Lung (tissue), 12 donors: ENCODE measurements around the gene S100A8. TPM values are rescaled to one million over a fixed set of nuclear protein-coding genes. Genes with fewer than 3 reads are reported as not detected.

Experiments used
- ATAC-seq: fragments of 200-7000 bp; cut with Tn5 transposase; one replicate; pipeline ENCODE4 v1.9.1; 2020; ENCODE audit warnings: moderate number of reproducible peaks; ENCODE audit not compliant: insufficient read depth, low FRiP score
- DNase-seq, 3 donors: peaks; one replicate each; pipeline ENCODE4 v3.0.0-alpha.2; 2013 to 2017
- H3K27ac ChIP-seq, 2 donors: one replicate each; pipeline ENCODE4 v1.5.1; 2013; ENCODE audit warnings: mild to moderate bottlenecking in 2 of 2, moderate library complexity in 2 of 2, control low read depth in 1 of 2, inconsistent platforms in 1 of 2, low read depth in 1 of 2, low read length in 1 of 2
- H3K27me3 ChIP-seq, 3 donors: one replicate each; pipeline ENCODE4 v1.5.1; 2013; ENCODE audit warnings: low read length in 2 of 3; ENCODE audit not compliant: control insufficient read depth in 3 of 3, insufficient read depth in 3 of 3
- H3K36me3 ChIP-seq, 4 donors: one replicate each; pipeline ENCODE4 v1.5.1; 2013; ENCODE audit warnings: low read length in 4 of 4, mild to moderate bottlenecking in 1 of 4, moderate library complexity in 1 of 4; ENCODE audit not compliant: control insufficient read depth in 4 of 4, insufficient read depth in 4 of 4
- H3K4me1 ChIP-seq, 5 donors: one replicate each; pipeline ENCODE4 v1.5.1; 2013; ENCODE audit warnings: low read length in 5 of 5, mild to moderate bottlenecking in 2 of 5, moderate library complexity in 1 of 5; ENCODE audit not compliant: control insufficient read depth in 5 of 5, insufficient read depth in 5 of 5
- H3K4me3 ChIP-seq: one replicate; pipeline ENCODE4 v1.5.1; 2013; ENCODE audit warnings: mild to moderate bottlenecking, control low read depth, moderate library complexity
- H3K9ac ChIP-seq, 2 donors: one replicate each; pipeline ENCODE4 v1.5.1; 2013; ENCODE audit warnings: low read length in 2 of 2, control low read depth in 1 of 2; ENCODE audit not compliant: insufficient read depth in 1 of 2
- H3K9me3 ChIP-seq, 4 donors: one replicate each; pipeline ENCODE4 v1.5.1; 2013; ENCODE audit warnings: low read length in 3 of 4, mild to moderate bottlenecking in 1 of 4, moderate library complexity in 1 of 4; ENCODE audit not compliant: control insufficient read depth in 4 of 4, insufficient read depth in 3 of 4
- WGBS, 2 donors: extraction: QIAGEN DNeasy Blood & Tissue Kit; methylation state at CpG; one replicate each; pipeline ENCODE4 v1.1.7; 2013; 5-methylcytosine and 5-hydroxymethylcytosine counted together
- polyA plus RNA-seq, 2 donors: library from polyadenylated mRNA; stranded (reverse); fragments of 200-250 nt; gene quantifications; one replicate each; pipeline ENCODE4 v1.2.1, GENCODE V29; 2013
- total RNA-seq, 2 donors: library from RNA; depleted of rRNA in 1 of 2; stranded (reverse); fragments of >200 nt in 1 of 2; gene quantifications; one replicate each; pipeline ENCODE4 v1.2.1, GENCODE V29; 2014 to 2021
- TF ChIP-seq, protein P1 (sequence below): IDR thresholded peaks from 2 replicates; pipeline ENCODE4 v1.5.1; 2012; ENCODE audit warnings: mild to moderate bottlenecking; ENCODE audit errors: control extremely low read depth, extremely low read depth
- donor health status: control.
- donor health status: control.
- donor health status: Bipolar disorder and iron deficiency.
- donor health status: healthy.
- donor health status: DM: yes; HTN: yes; CAD: no.

Gene S100A8
- total and polyA plus RNA-seq, 4 donors = 69.8 to 6,695 (median 589) TPM

DNA sequence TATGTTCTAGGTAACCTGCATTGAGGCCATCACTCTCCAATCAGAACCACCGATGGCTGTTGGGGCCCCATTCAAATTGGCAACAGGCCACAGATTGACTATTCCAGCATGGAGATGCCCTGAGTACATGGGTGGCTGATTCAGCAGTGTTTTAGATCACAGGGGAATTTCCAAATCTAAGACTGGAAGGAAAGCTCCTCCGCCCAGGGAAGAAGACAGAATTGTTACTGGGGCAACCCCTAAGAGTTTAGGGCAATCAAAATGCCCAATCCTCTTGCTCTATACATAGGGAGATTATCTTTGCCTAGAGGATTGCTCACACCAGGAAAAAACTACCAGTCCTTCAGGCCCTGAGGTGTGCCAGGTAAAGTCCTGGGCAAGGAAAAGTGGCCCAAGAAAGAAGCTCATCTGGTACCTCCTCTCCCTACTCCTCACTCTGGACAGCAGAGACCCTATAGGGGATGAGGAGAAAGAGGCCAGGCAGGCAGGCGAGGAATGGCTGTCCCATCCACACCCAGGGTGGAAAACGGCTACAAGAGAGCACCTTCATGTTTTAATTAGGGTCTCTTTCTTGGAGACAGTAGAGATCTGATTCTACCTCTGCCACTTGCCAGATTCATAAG, 5.8 kb downstream of the S100A8 start:
- ATAC-seq = no peak
- no peaks in the 10 kb centered on the region for H3K4me1 ChIP-seq
- H3K9ac ChIP-seq = no peak overlapping the region
- peaks cover 0 to 7% (median 2%) of the 10 kb centered on the region in 4 donors for H3K9me3 ChIP-seq
- TF ChIP-seq, protein P1, sequence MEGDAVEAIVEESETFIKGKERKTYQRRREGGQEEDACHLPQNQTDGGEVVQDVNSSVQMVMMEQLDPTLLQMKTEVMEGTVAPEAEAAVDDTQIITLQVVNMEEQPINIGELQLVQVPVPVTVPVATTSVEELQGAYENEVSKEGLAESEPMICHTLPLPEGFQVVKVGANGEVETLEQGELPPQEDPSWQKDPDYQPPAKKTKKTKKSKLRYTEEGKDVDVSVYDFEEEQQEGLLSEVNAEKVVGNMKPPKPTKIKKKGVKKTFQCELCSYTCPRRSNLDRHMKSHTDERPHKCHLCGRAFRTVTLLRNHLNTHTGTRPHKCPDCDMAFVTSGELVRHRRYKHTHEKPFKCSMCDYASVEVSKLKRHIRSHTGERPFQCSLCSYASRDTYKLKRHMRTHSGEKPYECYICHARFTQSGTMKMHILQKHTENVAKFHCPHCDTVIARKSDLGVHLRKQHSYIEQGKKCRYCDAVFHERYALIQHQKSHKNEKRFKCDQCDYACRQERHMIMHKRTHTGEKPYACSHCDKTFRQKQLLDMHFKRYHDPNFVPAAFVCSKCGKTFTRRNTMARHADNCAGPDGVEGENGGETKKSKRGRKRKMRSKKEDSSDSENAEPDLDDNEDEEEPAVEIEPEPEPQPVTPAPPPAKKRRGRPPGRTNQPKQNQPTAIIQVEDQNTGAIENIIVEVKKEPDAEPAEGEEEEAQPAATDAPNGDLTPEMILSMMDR = no peak
- no peaks in the 10 kb centered on the region for H3K36me3 ChIP-seq
- 78 to 83% methylated on average over 4 of the region's 4 CpGs for WGBS, 2 donors
- H3K27me3 ChIP-seq = peaks cover 0 to 2% (median 0%) of the 10 kb centered on the region in 3 donors
- no peak overlapping the region for H3K27ac ChIP-seq
- DNase-seq = no peak
- H3K4me3 ChIP-seq = no peak overlapping the region

DNA sequence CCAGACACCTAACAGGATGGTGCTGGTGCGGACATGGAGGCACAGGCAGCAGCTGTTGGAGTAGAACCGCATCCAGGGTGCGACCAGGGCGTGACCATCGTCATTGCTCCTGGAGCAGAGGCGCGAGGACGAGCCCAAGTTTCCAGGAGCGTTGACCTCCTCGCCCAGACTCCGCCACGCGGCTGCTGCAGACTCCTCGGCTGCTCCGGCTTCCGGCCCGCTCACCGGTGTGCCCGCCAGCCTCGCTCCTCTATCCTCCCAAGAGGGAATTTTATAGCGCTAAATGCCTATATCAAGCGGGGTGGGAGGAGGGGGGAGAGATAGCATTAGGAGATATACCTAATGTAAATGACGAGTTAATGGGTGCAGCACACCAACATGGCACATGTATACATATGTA, 10.2 kb downstream of the S100A8 start:
- Histone ChIP-seq H3K4me3 (no peak overlapping the region), H3K4me1 (peaks cover 0 to 2% (median 0%) of the 10 kb centered on the region in 5 donors), H3K27ac (no peak overlapping the region), H3K9ac (no peak overlapping the region), H3K36me3 (no peaks in the 10 kb centered on the region), H3K9me3 (peaks cover 0 to 7% (median 2%) of the 10 kb centered on the region in 4 donors), H3K27me3 (no peaks in the 10 kb centered on the region)
- 94 to 97% methylated on average over 23 of the region's 23 CpGs for WGBS, 2 donors
- ATAC-seq = no peak
- TF ChIP-seq, protein P1 = no peak
- DNase-seq = no peak

DNA sequence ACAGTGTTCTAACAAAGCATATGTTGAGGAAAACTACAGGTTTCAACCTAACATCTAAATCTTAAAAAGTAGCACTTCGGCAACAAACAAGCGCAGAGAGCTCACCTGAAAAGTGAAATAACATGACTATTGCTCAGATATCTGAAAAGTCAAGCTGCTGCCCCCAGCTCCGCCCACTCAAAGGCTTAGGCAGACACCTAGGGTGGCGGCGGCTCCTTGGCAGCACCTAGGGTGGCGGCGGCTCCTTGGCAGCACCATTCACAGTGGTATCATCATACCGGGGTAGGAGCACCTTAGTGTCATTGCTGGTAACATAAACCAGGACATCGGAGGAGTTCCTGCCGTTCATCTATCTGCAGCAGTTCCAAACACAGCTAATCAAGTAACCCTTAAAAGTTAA, 11.3 kb downstream of the S100A8 start:
- no peak overlapping the region for H3K9ac ChIP-seq
- no peak overlapping the region for H3K4me3 ChIP-seq
- no peaks in the 10 kb centered on the region for H3K27me3 ChIP-seq
- H3K27ac ChIP-seq = no peak overlapping the region
- H3K4me1 ChIP-seq = peaks cover 0 to 2% (median 0%) of the 10 kb centered on the region in 5 donors
- TF ChIP-seq, protein P1 = no peak
- 90 to 93% methylated on average over 10 of the region's 10 CpGs for WGBS, 2 donors
- ATAC-seq (no peak), DNase-seq (no peak)
- H3K36me3 ChIP-seq = no peaks in the 10 kb centered on the region
- H3K9me3 ChIP-seq = peaks cover 0 to 7% (median 2%) of the 10 kb centered on the region in 4 donors

DNA sequence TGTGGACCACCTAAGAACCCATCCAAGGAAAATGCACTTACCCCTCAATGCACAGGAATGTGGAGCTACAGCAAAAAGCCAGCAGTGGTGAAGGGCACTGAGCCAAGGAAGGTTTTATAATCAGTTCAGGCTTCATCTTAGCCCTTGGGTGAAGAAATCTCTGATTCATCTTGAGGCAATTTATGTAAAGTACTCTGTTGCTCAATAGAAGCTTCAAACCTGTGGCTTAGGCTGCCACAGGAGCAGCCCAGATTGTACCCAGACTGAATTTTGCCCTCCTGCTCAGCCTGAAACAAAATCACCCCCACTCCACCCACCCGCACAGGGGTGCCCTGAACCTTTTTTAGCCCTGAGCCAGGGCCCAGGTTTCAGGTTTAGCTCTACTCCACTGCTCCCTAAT, 15.4 kb downstream of the S100A8 start, which contains the start of gene S100A12:
Gene S100A12 (minus strand): TSS at position 111 of the 400 bp plus-strand sequence. CDS start 1,029 bp downstream, outside the sequence.
- TF ChIP-seq, protein P1 = no peak
- H3K4me1 ChIP-seq = peaks cover 0 to 2% (median 0%) of the 10 kb centered on the region in 5 donors
- H3K9ac ChIP-seq = no peak within 1 kb of the TSS
- no peak within 1 kb of the TSS for H3K4me3 ChIP-seq
- ATAC-seq (peak; percentile 72), DNase-seq (no peak)
- no peaks in the 10 kb centered on the region for H3K27me3 ChIP-seq
- no peaks in the 10 kb centered on the region for H3K36me3 ChIP-seq
- peaks cover 0 to under 1% (median 0%) of the 10 kb centered on the region in 4 donors for H3K9me3 ChIP-seq
- H3K27ac ChIP-seq = no peak within 1 kb of the TSS
- WGBS, 2 donors = 39 to 46% methylated on average over 1 of the region's 1 CpG
